GM19468 (cell line): ENCODE results near the gene CDK2.
"Not testable (repeated sequence)": the region's sequence is repeated elsewhere in the genome, so short reads cannot be mapped to it uniquely, and the experiment has no call there.

Experiments used
- ATAC-seq: cut with Tn5 transposase; IDR thresholded peaks from one replicate; pipeline ENCODE4 v1.9.1; 2021; ENCODE audit warnings: mild to moderate bottlenecking, moderate library complexity, moderate number of reproducible peaks; ENCODE audit not compliant: unreplicated experiment; ENCODE audit errors: extremely low read depth

The CDK2 gene

GRCh38 chr12:55974308-55974730 is 7.7 kb downstream of the CDK2 start:
- no peak for ATAC-seq

GRCh38 chr12:55978393-55978792 is 11.8 kb downstream of the CDK2 start:
- no peak for ATAC-seq

GRCh38 chr12:55979069-55979468 is 12.4 kb downstream of the CDK2 start:
- no peak for ATAC-seq

DNA sequence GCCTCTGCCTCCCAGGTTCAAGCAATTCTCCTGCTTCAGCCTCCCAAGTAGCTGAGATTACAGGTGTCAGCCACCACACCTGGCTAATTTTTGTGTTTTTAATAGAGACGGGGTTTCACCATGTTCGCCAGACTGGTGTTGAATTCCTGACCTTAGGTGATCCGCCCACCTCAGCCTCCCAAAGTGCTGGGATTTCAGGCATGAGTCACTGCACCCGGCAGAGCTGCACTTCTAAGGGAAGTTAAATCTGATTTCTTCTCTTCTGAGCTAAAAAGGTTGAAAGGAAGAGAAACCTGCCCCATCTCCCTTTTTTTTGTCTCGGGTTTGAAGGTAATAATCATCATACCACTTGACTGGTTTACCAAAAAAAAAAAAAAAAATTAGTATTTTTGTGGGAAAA is 15.3 kb downstream of the CDK2 start:
- not testable (repeated sequence) for ATAC-seq

DNA sequence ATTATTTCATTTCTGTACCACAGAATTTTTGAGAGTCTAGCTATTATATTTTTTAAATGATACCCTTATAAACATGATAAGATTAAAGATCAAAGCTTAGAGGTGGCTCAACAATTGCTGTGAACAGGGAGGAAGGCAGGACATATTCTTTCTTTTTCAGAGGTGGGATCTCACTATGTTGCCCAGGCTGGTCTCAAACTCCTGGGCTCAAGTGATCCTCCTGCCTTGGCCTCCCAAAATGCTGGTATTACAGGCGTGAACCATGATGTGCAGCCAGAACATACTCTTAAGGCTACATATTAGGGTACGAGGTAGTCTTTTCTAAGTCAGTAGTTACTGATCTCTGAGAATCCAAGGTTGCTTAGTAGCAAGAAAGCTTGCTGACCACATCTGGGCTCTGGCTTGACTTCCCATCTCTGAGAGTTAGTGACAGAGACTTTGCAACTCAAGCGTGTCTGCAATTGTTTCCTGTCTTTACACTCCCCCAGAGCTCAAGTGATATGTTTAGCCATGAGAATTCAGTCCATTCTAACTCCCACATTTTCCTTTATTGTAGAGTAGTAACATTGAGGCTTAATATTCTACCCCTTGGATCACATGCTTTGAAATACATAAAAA is 15.8 kb downstream of the CDK2 start:
- ATAC-seq = peak; percentile 63

DNA sequence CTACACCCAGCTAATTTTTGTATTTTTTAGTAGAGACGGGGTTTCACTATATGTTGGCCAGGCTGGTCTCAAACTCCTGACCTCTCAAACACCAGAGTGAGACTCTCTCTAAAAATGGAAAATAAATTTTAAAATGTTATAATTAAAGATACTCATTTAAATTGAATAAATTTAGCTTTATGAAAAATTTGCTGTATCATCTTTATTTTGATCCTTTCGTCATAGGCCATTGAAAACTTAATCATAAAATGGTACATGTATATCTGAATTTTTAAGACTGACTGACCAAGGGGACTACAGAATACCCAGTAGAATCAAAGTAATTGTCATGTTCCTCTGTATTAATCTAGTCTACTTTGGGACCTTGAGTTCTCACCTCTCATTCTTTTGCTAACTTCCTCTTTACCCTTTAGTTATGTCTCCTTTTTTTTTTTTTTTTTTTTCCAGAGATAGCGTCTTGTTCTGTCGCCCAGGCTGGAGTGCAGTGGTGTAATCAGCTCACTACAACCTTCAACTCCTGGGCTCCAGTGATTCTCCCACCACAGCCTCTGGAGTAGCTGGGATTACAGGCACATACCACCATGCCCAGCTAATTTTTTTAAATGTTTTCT is 16.7 kb downstream of the CDK2 start:
- no peak for ATAC-seq

DNA sequence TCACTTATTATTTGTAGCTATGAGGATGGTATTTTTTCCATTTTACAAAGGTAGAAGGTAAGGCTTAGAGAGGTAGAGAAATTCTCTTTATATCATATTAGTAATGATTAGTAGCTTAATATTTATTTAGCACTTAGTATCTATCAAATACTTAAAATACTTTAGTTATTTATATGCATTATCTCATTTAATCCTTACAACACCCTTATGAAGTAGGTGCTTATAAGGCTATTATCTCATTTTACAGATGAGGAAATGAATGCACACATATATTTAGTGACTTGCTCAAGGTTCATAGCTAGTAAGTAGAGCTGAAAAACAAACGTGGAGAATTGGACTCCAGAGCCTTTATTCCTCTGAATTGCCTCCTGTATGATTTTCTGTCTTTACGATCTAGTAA is 18.2 kb downstream of the CDK2 start:
- ATAC-seq = no peak

GRCh38 chr12:55985341-55985740 is 18.7 kb downstream of the CDK2 start:
- no peak for ATAC-seq

- not testable (repeated sequence) for ATAC-seq
Observed at GRCh38 chr12:55985976-55986375, 19.3 kb downstream of the CDK2 start.

GRCh38 chr12:55991110-55991509 is 24.5 kb downstream of the CDK2 start:
- ATAC-seq = no peak

DNA sequence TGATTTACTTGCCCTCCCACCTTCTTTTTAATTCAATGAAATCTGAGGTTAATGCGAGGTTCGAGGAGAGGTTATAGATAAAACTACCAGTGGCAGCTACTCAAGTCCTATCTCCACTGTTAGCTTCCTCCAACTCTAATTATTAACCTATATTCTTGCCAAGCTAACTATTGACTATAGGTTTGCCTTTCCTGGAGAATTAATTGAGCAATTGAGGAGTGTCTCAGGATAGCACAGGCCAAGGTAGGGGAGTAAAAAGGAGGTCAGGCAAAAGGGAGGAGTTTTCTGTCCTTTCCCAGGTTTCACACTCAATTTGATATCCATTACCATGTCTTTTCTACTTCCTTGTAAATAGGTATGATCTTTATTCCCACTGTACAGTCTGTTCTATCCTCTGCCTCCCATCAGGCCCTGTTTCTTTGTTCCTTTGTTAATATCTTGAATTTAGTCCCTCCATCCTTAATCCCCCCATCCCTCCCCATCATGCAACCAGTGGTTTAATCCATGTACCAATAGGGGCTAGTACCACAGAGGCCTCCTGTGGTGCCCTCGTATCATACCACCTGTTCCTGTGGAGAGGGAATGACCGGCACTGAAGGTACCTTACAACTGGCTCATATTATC is 26.7 kb downstream of the CDK2 start:
- no peak for ATAC-seq

DNA sequence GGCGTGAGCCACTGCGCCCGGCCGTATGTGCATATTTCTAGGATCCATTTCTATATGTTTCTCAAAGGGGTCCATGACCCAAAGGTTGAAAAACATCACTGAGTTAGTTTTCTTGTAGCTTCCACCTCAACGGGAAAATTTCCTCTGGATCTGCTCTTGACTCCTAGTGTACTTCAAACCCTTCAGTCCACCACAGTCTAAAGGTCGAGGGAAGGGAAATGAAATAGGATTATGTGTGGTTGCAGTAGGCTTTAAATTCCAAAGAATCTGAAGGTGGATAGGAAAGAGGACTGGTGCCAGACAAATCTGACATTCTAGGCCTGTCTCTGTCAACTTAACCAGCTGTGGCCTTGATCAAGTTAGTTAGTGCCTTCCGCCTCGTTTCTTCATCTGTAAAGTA is 28.7 kb downstream of the CDK2 start:
- ATAC-seq = no peak

- no peak for ATAC-seq
Observed at GRCh38 chr12:55996201-55996714, 29.6 kb downstream of the CDK2 start.

GRCh38 chr12:55996715-55997534 is 30.3 kb downstream of the CDK2 start, which contains the start of gene SUOX:
SUOX (plus strand) TSS chr12:55997276; CDS start chr12:56002222, 4,946 bp downstream.
- ATAC-seq = peak; percentile 89

DNA sequence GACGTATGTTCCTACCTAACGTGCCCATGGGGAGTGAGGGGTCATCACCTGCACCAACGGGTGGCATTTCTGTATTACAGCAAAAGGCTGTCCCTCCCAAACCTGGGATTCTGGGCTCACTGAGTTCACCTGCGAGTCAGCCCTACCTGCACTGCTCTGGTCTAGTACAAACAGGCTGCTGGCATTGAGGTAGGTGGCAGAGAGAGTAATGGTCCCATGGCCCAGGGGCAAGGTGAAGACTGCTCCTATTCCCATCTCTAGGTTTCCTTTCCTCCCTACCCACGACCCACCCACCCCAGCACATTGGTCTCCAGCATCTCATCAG is 30.9 kb downstream of the CDK2 start:
- no peak for ATAC-seq

GRCh38 chr12:55999522-55999921 is 32.9 kb downstream of the CDK2 start:
- ATAC-seq = not testable (repeated sequence)

DNA sequence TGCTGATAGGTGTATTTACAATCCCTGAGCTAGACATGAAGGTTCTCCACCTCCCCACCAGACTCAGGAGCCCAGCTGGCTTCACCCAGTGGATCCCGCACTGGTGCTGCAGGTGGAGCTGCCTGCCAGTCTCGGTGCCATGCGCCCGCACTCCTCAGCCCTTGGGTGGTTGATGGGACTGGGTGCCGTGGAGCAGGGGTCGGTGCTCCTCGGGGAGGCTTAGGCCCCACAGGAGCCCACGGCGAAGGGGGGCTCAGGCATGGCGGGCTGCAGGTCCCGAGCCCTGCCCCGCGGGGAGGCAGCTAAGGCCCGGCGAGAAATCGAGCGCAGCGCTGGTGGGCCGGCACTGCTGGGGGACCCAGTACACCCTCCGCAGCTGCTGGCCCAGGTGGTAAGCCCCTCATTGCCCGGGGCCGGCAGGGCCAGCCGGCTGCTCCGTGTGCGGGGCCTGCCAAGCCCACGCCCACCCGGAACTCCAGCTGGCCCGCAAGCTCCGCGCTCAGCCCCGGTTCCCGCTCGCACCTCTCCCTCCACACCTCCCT is 33.4 kb downstream of the CDK2 start:
- not testable (repeated sequence) for ATAC-seq

DNA sequence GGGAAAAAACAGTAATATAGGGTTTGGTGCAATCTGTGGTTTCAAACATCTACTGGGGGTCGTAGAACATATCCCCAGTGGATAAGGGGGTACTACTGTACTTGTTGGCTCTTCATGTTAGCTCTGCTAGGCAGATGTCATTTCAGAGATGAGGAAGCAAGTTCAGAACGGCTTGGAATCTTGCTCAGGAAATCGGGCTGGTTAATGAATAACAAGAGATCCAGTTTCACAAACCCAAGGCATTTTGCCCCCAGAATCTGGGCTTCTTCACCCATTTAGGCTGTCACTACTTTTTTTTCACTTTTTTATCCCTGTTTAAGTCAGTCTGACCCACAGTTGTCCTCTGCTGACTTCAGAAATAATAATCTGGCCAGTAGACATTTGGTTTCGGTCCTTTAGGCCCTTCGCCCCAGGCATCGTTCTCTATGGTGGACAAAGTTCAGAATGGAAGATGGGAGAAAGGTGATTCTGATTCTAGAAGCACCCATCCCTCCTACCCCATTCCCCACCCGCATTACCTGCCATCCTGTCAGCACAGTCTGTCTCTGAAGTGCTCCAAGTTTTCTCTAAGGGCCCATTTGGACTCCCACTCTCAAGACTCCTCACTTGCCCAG is 35.0 kb downstream of the CDK2 start:
- ATAC-seq = no peak

DNA sequence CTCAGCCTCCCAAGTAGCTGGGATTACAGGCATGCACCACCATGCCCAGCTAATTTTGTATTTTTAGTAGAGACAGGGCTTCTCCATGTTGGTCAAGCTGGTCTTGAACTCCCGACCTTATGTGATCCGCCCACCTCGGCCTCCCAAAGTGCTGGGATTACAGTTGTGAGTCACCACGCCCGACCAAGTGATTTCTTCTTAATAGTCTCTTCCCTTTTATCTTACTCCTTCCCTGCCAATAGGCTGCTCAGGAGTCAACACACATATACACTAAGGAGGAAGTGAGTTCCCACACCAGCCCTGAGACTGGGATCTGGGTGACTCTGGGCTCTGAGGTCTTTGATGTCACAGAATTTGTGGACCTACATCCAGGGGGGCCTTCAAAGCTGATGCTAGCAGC is 36.7 kb downstream of the CDK2 start:
- not testable (repeated sequence) for ATAC-seq

GRCh38 chr12:56004211-56004610 is 37.6 kb downstream of the CDK2 start:
- ATAC-seq = no peak
